ENCODE results near the gene GYPC. TPM values are rescaled to one million over a fixed set of nuclear protein-coding genes. Genes with fewer than 3 reads are reported as not detected.
A peak's percentile ranks its signal among the peaks of the same experiment; 100 is the strongest.

GYPC gene
- total RNA-seq, 4 donors from 2014 or later, result 19.1 to 40.2 (median 28.5) TPM

DNA sequence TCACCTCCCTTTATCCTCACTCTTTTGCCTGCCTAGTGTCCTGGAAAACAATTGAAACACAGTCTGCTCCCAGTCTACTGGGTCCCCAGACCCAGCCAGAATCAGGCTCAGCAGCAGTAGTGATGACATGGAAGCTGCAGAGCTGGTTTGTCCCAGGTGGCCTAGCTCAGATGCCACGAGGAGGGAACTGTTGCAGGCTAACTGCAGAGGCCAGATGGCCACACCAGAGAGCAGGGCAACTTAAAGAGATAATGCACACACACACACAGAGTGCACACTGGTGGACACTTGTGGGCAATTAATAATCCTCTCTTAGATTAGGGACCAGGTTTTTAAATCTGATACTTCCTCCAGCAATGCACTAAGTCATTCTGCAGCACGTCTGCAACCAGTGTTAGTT, 42.4 kb downstream of the GYPC start:
- Histone ChIP-seq H3K4me3 (no peak overlapping the region), H3K36me3 (peaks cover 0 to 7% (median 0%) of the 10 kb centered on the region in 4 donors), H3K9me3 (no peaks in the 10 kb centered on the region), H3K27me3 (no peaks in the 10 kb centered on the region), H3K27ac (no peak overlapping the region), H3K4me1 (peaks cover 0 to 6% (median 0%) of the 10 kb centered on the region in 4 donors)
- TF ChIP-seq, protein P1, sequence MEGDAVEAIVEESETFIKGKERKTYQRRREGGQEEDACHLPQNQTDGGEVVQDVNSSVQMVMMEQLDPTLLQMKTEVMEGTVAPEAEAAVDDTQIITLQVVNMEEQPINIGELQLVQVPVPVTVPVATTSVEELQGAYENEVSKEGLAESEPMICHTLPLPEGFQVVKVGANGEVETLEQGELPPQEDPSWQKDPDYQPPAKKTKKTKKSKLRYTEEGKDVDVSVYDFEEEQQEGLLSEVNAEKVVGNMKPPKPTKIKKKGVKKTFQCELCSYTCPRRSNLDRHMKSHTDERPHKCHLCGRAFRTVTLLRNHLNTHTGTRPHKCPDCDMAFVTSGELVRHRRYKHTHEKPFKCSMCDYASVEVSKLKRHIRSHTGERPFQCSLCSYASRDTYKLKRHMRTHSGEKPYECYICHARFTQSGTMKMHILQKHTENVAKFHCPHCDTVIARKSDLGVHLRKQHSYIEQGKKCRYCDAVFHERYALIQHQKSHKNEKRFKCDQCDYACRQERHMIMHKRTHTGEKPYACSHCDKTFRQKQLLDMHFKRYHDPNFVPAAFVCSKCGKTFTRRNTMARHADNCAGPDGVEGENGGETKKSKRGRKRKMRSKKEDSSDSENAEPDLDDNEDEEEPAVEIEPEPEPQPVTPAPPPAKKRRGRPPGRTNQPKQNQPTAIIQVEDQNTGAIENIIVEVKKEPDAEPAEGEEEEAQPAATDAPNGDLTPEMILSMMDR (IDR thresholded peaks at IDR 0.05), result no peak
- no peak for TF ChIP-seq POLR2AphosphoS5 (IDR thresholded peaks at IDR 0.05)
- no peak for TF ChIP-seq EP300 (IDR thresholded peaks at IDR 0.05; ENCODE audit: low read depth)
- TF ChIP-seq POLR2A (IDR thresholded peaks at IDR 0.05), result no peak
- intact Hi-C loops (cut with DNase I; ENCODE audit: low total_unique reads) (no loop called here), in situ Hi-C loops (cut with MboI; ENCODE audit: low pct_ligation_motif_present in 1 of 4, low pct_unique_long_range_greater_than_20kb in 1 of 4, low sequenced_read_pairs in 3 of 4) (no loop called here)
- no peak for DNase-seq
- WGBS, 2 donors (ENCODE audit: low coverage in 1 of 2), result 50 to 72% methylated on average over 1 to 2 of the region's 2 CpGs

DNA sequence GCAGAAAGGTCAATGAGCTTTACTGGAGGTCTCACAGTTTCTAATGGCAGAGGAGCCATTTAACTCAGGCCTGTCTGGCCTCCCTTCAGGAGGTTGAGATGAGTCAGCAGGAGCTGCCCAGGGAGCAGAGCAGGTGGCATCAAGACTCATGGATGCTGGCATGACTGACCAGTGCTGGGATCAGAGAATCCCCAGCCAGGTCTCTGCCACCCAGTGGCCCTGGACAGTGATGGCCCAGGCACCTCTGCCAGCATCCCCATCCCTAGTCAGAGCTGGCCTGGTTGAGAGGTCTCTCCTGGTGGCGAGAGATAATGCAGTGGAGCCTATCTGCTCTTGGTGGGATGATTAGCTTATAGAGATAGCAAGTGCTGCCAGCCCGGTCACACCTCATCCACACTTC, 43.1 kb downstream of the GYPC start:
- in situ Hi-C loops (cut with MboI; ENCODE audit: low pct_ligation_motif_present in 1 of 4, low pct_unique_long_range_greater_than_20kb in 1 of 4, low sequenced_read_pairs in 3 of 4) (no loop called here), intact Hi-C loops (cut with DNase I; ENCODE audit: low total_unique reads) (no loop called here)
- H3K36me3 ChIP-seq, result peaks cover 0 to 7% (median 0%) of the 10 kb centered on the region in 4 donors
- H3K27ac ChIP-seq, result no peak overlapping the region
- WGBS, 2 donors (ENCODE audit: low coverage in 1 of 2), result 97% methylated on average over 2 of the region's 2 CpGs; no CpG with 5 or more reads in 1 of the 2 donors
- no peaks in the 10 kb centered on the region for H3K27me3 ChIP-seq
- H3K4me3 ChIP-seq, result no peak overlapping the region
- no peak for DNase-seq
- TF ChIP-seq POLR2AphosphoS5 (IDR thresholded peaks at IDR 0.05) (no peak), POLR2A (IDR thresholded peaks at IDR 0.05) (no peak), EP300 (IDR thresholded peaks at IDR 0.05; ENCODE audit: low read depth) (no peak)
- TF ChIP-seq, protein P1 (IDR thresholded peaks at IDR 0.05), result no peak
- no peaks in the 10 kb centered on the region for H3K9me3 ChIP-seq
- peaks cover 0 to 6% (median 0%) of the 10 kb centered on the region in 4 donors for H3K4me1 ChIP-seq

DNA sequence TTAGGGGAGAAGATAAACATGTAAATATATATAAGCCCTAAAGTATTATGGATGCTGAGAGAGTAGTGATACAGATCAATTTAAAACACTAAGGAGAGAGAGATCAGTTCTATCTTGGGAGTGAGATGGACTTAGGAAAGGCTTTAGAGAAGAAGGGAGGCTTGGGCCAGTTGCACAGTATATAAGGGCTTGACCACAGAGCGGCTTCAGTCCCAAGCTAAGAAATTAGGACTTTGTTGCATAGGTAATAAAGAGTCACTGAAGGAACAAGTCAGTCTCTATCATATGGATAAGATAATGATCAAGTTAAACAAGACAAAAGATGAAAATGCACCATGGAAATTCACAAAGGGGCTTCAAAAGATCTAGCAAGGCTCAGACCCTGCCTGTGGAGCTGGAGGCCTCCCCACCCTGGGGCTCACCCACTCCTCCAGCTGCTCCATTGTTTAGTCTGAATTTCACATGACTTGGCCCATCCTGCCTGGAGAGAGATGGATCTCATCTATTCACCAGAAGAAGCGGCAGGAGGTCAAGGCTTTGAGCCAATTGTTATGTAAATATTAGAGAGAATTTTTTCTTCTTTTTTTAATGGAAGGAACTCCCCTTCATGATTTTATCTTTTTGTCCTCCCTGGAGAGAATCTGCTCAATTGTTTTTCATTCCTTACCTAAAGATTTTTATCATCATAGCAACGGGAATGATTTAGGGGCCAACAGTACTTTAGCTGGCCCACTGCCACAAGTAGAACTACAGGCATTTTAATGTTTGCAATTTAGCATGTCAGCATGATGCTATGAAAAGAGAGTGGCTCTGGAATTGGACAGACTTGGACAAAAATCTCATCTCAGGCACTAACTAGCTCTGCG, 44.0 kb downstream of the GYPC start:
- peaks cover 0 to 7% (median 0%) of the 10 kb centered on the region in 4 donors for H3K36me3 ChIP-seq
- WGBS, 2 donors (ENCODE audit: low coverage in 1 of 2), result 66 to 67% methylated on average over 4 of the region's 4 CpGs
- H3K4me1 ChIP-seq, result peaks cover 0 to 6% (median 0%) of the 10 kb centered on the region in 4 donors
- no peak overlapping the region for H3K4me3 ChIP-seq
- TF ChIP-seq, protein P1 (IDR thresholded peaks at IDR 0.05), result no peak
- TF ChIP-seq POLR2A (IDR thresholded peaks at IDR 0.05) (no peak), POLR2AphosphoS5 (IDR thresholded peaks at IDR 0.05) (no peak), EP300 (IDR thresholded peaks at IDR 0.05; ENCODE audit: low read depth) (no peak)
- DNase-seq, result no peak
- H3K27ac ChIP-seq, result peak overlapping the region in 2 of 4 donors; percentile 12 to 30
- H3K27me3 ChIP-seq, result no peaks in the 10 kb centered on the region
- no peaks in the 10 kb centered on the region for H3K9me3 ChIP-seq
- in situ Hi-C loops (cut with MboI; ENCODE audit: low pct_ligation_motif_present in 1 of 4, low pct_unique_long_range_greater_than_20kb in 1 of 4, low sequenced_read_pairs in 3 of 4), result no loop called here
- intact Hi-C loops (cut with DNase I; ENCODE audit: low total_unique reads), result no loop called here

DNA sequence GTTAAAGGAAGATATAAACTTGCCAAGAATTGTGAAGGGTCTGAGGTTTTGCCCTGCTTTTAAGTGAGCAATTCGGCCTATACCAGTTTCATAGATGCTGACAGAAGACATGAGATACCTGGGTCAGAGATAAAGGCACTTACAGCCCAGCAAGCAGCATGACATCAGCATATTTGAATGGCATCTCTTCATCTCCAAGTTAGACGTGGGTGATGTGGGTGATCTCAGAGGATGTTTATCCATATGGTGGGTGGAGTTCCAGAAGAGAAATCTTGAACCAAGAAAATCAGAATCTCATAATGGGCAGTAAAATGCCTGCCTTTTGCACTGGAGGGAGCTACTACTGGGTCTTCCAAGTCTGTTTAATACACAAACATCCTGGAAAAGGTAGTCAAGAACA, 44.7 kb downstream of the GYPC start:
- WGBS, 2 donors (ENCODE audit: low coverage in 1 of 2), result 42% methylated on average over 2 of the region's 2 CpGs; no CpG with 5 or more reads in 1 of the 2 donors
- H3K36me3 ChIP-seq, result peaks cover 0 to 7% (median 0%) of the 10 kb centered on the region in 4 donors
- H3K27ac ChIP-seq, result peak overlapping the region in 2 of 4 donors; percentile 7 to 12
- intact Hi-C loops (cut with DNase I; ENCODE audit: low total_unique reads), result loop anchor here (1.0 kb wide), 1 partner anchor 27 kb away; no protein-coding TSS in a partner anchor
- no peak overlapping the region for H3K4me3 ChIP-seq
- TF ChIP-seq EP300 (IDR thresholded peaks at IDR 0.05; ENCODE audit: low read depth) (no peak), POLR2A (IDR thresholded peaks at IDR 0.05) (no peak), POLR2AphosphoS5 (IDR thresholded peaks at IDR 0.05) (no peak)
- TF ChIP-seq, protein P1 (IDR thresholded peaks at IDR 0.05), result no peak
- no peaks in the 10 kb centered on the region for H3K27me3 ChIP-seq
- peaks cover 0 to 6% (median 0%) of the 10 kb centered on the region in 4 donors for H3K4me1 ChIP-seq
- DNase-seq, result no peak
- H3K9me3 ChIP-seq, result no peaks in the 10 kb centered on the region
- in situ Hi-C loops (cut with MboI; ENCODE audit: low pct_ligation_motif_present in 1 of 4, low pct_unique_long_range_greater_than_20kb in 1 of 4, low sequenced_read_pairs in 3 of 4), result no loop called here

All from transverse colon (tissue), 4 donors.